Hematopoietic multipotent progenitor cell treated with erythropoietin and hydrocortisone succinate and interleukin-3 and kit ligand, for 8 days (in vitro differentiated cells): ENCODE results near the gene RNF182.
"Not testable (repeated sequence)": the region's sequence is repeated elsewhere in the genome, so short reads cannot be mapped to it uniquely, and the experiment has no call there.

ENCODE experiments used
- DNase-seq: peaks from one replicate; pipeline ENCODE4 v3.0.0-alpha.2; 2015

The RNF182 gene

GRCh38 chr6:14004258-14004657, 79.5 kb downstream of the RNF182 start:
- no peak for DNase-seq

DNA sequence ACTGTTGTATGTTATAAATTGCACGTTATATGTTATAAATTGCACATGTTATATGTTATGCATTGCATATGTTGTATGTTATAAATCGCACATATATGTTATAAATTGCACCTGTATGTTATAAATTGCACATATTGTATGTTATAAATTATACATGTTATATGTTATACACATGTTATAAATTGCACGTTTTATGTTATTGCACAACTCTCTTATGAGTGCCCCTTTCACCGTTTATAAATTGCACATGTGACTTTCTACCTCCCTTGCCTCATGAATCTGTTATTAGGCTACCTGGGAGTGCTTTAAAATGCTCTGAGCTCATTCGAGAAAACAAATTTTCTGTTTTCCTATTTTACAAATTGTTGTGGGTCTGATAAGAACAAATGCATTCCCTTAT, 84.1 kb downstream of the RNF182 start:
- no peak for DNase-seq

DNA sequence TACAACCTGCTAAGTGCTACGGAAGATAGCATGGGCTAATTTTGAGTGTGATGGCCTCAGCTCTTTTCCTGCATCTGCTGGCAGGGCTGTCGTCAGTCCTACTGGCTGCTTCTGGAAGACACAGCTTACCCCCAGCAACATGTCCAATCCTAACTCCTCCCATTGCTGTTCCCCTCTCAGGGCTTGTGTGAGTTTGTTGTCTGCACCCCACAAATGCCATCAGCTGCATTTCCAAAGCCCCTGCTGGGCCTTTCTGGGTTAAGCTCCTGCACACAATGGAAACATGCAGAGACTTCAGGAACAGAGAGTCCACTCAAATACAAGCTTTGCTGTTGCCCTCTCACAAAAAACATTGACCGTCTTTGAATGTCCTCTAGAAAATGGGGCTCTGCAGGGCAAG, 84.7 kb downstream of the RNF182 start:
- DNase-seq = no peak

DNA sequence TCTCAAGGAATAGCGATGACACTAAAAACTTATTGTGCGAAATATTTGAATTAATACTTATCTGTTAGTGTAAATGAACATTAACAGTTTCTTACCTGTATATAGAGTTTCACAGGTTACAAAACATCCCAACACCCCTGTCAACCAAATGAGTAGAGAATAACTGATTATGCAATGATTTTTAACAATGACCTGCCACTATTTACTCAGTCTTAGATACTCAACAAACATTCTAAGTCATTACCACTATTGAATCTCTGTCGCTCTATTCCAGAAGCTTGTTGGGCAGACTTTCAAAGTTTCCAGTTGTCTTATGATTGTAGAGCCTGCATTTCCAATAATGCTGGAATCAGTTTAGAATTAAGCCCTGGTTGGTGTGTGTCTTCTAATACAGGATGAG, 85.5 kb downstream of the RNF182 start:
- DNase-seq = no peak

DNA sequence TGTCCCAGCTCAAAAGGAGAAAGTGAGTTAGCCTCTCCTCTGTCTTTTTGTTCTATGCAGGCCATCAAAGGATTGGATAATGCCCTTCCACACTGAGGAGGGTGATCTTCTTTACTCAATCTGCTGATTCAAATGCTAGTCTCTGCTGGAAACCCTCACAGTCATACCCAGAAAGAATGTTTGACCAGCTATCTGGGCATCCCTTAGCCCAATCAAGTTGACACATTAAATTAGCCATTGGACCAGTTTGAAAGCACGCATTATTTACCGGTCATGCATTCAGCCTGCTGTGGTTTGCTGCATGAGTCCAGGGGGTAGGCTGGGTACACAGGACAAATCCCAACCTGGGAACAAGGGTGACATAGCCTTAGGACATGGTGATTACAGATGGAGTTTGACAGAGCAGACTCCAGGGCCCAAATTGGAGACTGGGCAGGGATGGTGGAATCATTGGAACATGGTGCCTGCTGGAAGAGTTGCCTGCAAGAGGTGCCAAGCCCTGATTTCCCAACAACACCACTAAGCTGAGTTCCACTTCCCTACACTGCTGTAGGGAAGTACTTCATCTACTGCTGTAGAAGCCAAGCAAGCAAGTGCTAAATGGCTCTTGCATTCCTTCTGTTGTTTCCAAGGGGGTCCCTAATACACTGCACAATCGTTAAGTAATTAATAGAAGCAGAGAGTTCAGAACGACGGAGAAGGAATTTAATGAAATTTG, 87.7 kb downstream of the RNF182 start:
- no peak for DNase-seq

- no peak for DNase-seq
These were observed 91.2 kb downstream of the RNF182 start for GRCh38 chr6:14015964-14016363.

GRCh38 chr6:14016432-14016831, 91.7 kb downstream of the RNF182 start:
- no peak for DNase-seq

GRCh38 chr6:14016935-14017625, 92.3 kb downstream of the RNF182 start:
- DNase-seq = no peak

- no peak for DNase-seq
These were observed 93.1 kb downstream of the RNF182 start for GRCh38 chr6:14017626-14018475.

DNA sequence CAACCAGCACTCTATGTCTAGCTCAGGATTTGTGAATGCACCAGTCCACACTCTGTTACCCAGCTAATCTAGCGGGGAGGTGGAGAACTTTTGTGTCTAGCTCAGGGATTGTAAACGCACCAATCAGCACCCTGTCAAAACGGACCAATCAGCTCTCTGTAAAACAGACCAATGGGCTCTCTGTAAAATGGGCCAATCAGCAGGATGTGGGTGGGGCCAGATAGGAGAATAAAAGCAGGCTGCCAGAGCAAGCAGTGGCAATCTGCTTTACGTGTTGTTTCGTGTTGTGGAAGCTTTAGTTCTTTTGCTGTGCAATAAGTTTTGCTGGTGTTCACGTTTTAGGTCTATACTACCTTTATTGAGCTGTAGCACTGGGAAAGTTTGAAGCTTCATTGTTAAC, 93.8 kb downstream of the RNF182 start:
- not testable (repeated sequence) for DNase-seq

DNA sequence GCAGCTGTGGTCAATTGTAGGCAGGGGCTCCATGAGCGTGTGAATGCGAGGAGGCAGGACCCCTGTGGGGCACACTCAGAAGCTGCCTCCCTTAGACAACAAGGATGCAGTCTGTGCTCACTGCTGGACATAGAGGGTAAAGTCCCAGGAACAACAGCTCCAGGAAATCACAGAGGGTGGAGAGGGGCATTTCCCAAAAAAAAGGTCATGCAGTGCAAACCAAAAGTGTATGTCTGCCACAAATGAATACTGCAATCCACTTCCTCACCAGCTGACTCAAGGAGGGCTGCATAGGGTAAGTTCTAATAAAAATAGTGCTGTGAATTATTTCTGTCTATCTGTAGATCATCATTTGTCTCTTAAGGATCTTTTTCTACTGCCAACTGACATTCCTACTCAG, 95.8 kb downstream of the RNF182 start:
- no peak for DNase-seq

GRCh38 chr6:14021449-14021848, 96.7 kb downstream of the RNF182 start:
- DNase-seq = no peak

GRCh38 chr6:14022673-14023072, 97.9 kb downstream of the RNF182 start:
- DNase-seq = no peak

DNA sequence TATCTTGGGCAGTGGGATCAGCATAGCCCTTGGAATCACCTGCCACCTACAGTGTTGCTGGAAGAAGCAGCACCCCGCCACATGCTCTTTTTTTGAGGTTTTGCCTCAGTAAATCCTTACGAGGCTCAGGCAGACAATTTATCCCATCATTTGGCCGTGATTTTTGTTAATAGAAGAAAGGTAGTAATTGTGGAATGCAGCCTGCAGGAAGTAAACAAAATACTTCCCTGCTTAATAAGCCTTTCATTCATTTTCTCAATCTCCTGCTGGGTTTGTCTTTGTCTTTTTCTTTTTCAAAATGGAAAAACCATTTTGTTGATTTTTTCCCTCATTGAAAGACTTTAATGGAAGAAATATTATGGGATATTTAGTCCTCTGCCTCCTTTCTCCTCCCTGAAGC, 99.1 kb downstream of the RNF182 start:
- DNase-seq = no peak

- no peak for DNase-seq
These were observed 100.4 kb downstream of the RNF182 start for GRCh38 chr6:14025160-14025559.

- DNase-seq = no peak
These were observed 102.2 kb downstream of the RNF182 start for GRCh38 chr6:14026831-14027539.

DNA sequence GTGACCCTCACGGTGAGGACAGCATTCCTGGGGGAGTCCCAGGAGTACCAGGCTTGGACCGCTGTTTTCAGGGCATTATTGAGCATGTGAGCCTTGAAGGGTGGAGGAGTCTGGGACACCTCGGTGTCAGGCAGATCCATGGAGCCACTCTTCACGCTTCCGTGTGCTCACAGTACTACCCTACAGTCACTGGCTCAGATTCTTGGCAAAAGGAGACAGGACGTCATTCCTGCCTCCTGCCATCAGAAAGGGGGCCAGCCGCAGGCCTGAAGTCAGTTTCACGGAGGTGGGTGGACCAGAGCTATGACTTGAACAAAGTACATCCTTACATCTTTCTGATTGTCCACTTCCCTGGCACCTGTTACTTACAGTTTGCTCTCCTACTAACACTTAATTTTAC, 103.9 kb downstream of the RNF182 start:
- no peak for DNase-seq

GRCh38 chr6:14029605-14030004, 104.9 kb downstream of the RNF182 start:
- no peak for DNase-seq
